Measurements from ENCODE around the gene DDX19B. TPM values are rescaled to one million over a fixed set of nuclear protein-coding genes. Genes with fewer than 3 reads are reported as not detected.

The DDX19B gene
- total RNA-seq, 1 donor from 2014 or later: 37.1 TPM

DNA sequence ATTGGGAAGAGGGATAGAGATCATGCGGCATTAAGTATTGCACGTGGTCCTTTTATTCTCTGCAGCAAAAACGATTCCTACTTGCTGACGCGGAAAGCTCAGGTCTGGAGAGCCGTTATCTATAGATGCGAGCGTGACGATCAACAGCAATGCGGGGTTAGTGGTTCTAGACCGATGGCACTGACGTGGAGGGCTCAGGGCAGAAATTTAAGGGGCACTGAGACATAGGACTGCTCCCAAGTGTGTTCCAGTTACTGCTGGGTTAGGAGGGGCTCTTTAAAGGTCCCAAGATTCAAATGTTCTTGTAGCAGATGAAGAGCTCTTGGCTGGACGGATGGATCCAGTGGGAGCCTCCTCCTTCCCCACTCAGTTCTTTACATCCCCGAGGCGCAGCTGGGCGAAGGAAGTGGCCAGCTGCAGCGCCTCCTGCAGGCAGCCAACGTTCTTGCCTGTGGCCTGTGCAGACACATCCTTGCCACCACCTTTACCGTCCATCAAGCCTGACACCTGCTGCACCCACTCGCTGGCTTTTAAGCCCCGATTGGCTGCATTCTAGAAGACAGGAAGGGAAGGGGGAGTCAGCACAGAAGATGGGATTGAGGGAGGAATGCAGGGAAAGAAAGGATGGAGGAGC is 46.5 kb upstream of the DDX19B start:
- H3K27me3 Mint-ChIP-seq (ENCODE audit: unreplicated experiment): no peaks in the 10 kb centered on the region
- H3K9me3 Mint-ChIP-seq (ENCODE audit: unreplicated experiment): no peaks in the 10 kb centered on the region

DNA sequence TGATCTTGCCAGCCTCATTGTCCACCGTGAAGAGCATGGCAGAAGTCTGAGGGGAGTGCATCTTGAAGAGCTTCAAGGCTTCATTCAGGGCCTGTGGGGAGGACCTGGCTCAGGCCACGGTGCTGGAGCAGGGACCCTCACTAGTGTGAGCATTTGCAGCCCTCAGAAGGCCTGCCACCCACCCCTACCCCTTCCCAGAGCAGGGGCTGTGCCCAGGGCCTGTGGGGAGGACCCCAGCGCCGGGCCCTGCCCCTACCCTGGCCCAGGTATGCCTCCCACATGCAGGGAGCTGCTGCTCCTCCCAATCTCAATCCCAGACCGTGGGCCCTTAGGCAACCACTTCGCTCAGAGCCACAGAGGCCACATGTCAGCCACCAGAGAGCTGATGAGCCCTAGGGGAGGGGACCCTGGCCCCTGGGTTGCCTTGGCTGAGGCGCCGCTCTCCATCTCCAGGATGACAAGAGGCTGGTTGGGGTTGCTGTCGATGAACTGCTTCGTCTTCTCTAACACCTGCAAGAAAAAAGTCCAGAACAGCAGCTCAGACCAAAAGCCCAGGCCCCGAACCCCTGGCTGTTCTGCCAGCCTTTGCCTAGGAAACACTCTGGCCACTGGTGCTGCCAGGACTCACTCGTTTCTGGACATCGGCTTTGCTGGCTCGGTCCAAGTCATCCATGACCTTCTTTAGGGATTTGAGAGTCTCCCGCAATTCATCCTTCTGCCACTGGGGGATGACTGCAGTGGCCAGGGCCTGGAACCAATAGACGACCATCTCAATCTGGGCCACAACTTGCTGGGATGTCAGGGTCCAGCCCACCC is 45.5 kb upstream of the DDX19B start:
- peaks cover 39% of the 10 kb centered on the region for H3K36me3 Mint-ChIP-seq (ENCODE audit: unreplicated experiment)
- peaks cover 22% of the 10 kb centered on the region for H3K4me1 Mint-ChIP-seq (ENCODE audit: unreplicated experiment)
- peak overlapping the region; percentile 72 for H3K27ac Mint-ChIP-seq (ENCODE audit: unreplicated experiment)
- TF ChIP-seq, protein P1, sequence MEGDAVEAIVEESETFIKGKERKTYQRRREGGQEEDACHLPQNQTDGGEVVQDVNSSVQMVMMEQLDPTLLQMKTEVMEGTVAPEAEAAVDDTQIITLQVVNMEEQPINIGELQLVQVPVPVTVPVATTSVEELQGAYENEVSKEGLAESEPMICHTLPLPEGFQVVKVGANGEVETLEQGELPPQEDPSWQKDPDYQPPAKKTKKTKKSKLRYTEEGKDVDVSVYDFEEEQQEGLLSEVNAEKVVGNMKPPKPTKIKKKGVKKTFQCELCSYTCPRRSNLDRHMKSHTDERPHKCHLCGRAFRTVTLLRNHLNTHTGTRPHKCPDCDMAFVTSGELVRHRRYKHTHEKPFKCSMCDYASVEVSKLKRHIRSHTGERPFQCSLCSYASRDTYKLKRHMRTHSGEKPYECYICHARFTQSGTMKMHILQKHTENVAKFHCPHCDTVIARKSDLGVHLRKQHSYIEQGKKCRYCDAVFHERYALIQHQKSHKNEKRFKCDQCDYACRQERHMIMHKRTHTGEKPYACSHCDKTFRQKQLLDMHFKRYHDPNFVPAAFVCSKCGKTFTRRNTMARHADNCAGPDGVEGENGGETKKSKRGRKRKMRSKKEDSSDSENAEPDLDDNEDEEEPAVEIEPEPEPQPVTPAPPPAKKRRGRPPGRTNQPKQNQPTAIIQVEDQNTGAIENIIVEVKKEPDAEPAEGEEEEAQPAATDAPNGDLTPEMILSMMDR (IDR thresholded peaks at IDR 0.05): peak; percentile 53
- H3K27me3 Mint-ChIP-seq (ENCODE audit: unreplicated experiment): no peaks in the 10 kb centered on the region
- H3K4me3 Mint-ChIP-seq (ENCODE audit: unreplicated experiment): no peak overlapping the region
- DNase-seq (ENCODE audit: extremely low spot score, unreplicated experiment): peak; percentile 85
- no peaks in the 10 kb centered on the region for H3K9me3 Mint-ChIP-seq (ENCODE audit: unreplicated experiment)

More for the DNA sequence above, 46.5 kb upstream of the DDX19B start:
- DNase-seq (ENCODE audit: extremely low spot score, unreplicated experiment): peak; percentile 85
- Mint-ChIP-seq H3K27ac (ENCODE audit: unreplicated experiment) (peak overlapping the region; percentile 88), H3K4me1 (ENCODE audit: unreplicated experiment) (peaks cover 22% of the 10 kb centered on the region), H3K36me3 (ENCODE audit: unreplicated experiment) (peaks cover 36% of the 10 kb centered on the region), H3K4me3 (ENCODE audit: unreplicated experiment) (no peak overlapping the region)
- TF ChIP-seq, protein P1 (IDR thresholded peaks at IDR 0.05): peak; percentile 57

DNA sequence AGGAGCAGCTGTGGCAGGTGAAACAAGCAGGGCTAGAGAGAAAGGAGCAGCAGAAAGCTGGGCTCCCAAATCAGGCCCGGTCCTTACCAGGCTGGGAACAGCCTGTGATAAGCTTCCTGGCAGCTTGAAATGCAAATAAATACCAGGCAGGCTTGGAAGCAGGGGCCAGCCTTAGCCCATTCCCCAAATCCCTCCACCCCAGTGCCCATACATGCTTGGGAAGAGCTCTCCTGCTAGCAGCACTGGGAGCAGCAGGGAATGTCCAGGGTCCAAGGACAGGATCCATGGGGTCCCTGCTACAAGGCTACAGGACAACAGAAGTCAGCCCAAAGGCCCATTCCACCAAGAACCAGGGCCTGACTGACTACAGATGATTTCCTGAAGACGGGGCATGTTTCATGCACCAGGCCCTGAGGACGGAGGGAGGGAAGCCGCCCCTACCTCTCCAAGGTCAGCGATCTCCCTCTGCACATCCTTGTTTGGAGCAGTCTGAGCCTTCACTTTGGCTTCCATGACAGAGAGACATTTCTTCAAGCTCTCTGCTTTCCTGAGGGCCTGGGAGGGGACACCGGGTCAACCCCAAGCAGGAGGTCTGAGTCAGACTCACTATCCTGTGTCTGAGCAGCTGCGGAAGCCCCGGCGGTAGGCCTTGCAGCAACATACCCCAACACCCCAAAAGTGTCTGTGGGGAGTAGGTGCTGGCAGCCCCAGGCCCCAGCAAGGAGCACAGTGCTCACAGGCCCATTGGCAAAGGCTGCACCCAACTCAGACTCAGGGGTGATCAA is 44.6 kb upstream of the DDX19B start:
- no peaks in the 10 kb centered on the region for H3K27me3 Mint-ChIP-seq (ENCODE audit: unreplicated experiment)
- DNase-seq (ENCODE audit: extremely low spot score, unreplicated experiment): peak; percentile 74
- H3K36me3 Mint-ChIP-seq (ENCODE audit: unreplicated experiment): peaks cover 45% of the 10 kb centered on the region
- peak overlapping the region; percentile 72 for H3K27ac Mint-ChIP-seq (ENCODE audit: unreplicated experiment)
- H3K4me1 Mint-ChIP-seq (ENCODE audit: unreplicated experiment): peaks cover 20% of the 10 kb centered on the region
- no peak overlapping the region for H3K4me3 Mint-ChIP-seq (ENCODE audit: unreplicated experiment)
- H3K9me3 Mint-ChIP-seq (ENCODE audit: unreplicated experiment): no peaks in the 10 kb centered on the region
- TF ChIP-seq, protein P1 (IDR thresholded peaks at IDR 0.05): peak; percentile 15

DNA sequence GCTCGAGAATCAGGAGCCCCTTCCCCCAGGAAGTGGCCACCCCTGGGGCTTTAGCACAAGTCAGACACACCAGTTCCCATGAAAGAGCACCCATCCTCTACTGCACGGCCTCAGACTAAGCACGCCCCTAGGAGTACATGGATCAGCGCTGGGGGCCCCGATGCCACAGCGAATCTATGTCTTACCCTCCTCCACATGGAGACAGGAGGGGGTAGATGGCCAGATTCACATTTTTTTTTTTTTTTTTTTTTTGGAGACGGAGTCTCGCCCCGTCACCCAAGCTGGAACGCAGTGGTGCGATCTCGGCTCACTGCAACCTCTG is 44.1 kb upstream of the DDX19B start:
- Mint-ChIP-seq H3K4me1 (ENCODE audit: unreplicated experiment) (peaks cover 18% of the 10 kb centered on the region), H3K36me3 (ENCODE audit: unreplicated experiment) (peaks cover 46% of the 10 kb centered on the region), H3K27me3 (ENCODE audit: unreplicated experiment) (no peaks in the 10 kb centered on the region), H3K9me3 (ENCODE audit: unreplicated experiment) (no peaks in the 10 kb centered on the region), H3K4me3 (ENCODE audit: unreplicated experiment) (no peak overlapping the region), H3K27ac (ENCODE audit: unreplicated experiment) (no peak overlapping the region)
- TF ChIP-seq, protein P1 (IDR thresholded peaks at IDR 0.05): no peak
- no peak for DNase-seq (ENCODE audit: extremely low spot score, unreplicated experiment)

DNA sequence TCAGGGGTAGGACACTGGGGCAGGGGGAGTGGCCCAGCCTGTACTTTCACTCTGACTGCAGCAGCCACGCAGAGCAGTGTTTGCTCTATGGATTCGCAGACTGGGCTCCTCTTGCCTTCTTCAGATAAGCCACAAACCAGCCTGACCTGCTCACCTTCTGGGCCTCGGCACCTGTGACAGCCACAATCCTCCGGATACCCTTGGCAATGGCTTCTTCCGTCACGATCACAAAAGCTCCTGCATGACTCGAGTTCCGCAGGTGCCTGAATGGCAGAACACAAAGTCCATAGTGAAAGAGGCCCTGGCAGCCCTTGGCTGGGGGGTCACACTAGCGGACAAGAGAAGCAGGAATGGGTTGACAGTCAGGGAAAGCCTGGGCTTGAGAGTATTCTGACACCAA is 43.4 kb upstream of the DDX19B start:
- H3K27ac Mint-ChIP-seq (ENCODE audit: unreplicated experiment): no peak overlapping the region
- peaks cover 52% of the 10 kb centered on the region for H3K36me3 Mint-ChIP-seq (ENCODE audit: unreplicated experiment)
- no peak overlapping the region for H3K4me3 Mint-ChIP-seq (ENCODE audit: unreplicated experiment)
- peak; percentile 71 for DNase-seq (ENCODE audit: extremely low spot score, unreplicated experiment)
- no peaks in the 10 kb centered on the region for H3K27me3 Mint-ChIP-seq (ENCODE audit: unreplicated experiment)
- H3K4me1 Mint-ChIP-seq (ENCODE audit: unreplicated experiment): peaks cover 14% of the 10 kb centered on the region
- no peaks in the 10 kb centered on the region for H3K9me3 Mint-ChIP-seq (ENCODE audit: unreplicated experiment)
- TF ChIP-seq, protein P1 (IDR thresholded peaks at IDR 0.05): no peak

All from osteocyte (in vitro differentiated cells).